Lower lobe of right lung (tissue), 2 donors: ENCODE results near the gene TMEM14C. TPM values are rescaled to one million over a fixed set of nuclear protein-coding genes. Genes with fewer than 3 reads are reported as not detected.

Experiments
- ATAC-seq, 2 donors: fragments of 200-7000 bp; cut with Tn5 transposase; one replicate each; pipeline ENCODE4 v1.9.1; 2020 to 2022; ENCODE audit warnings: mild to moderate bottlenecking in 2 of 2, moderate library complexity in 2 of 2
- DNase-seq: peaks from one replicate; pipeline ENCODE4 v3.0.0-alpha.2; 2020
- H3K27ac ChIP-seq: fragments of 200-600 bp; one replicate; pipeline ENCODE4 v1.8.0; 2022
- H3K27me3 ChIP-seq: fragments of 200-600 bp; one replicate; pipeline ENCODE4 v1.8.0; 2022; ENCODE audit warnings: low read depth
- H3K36me3 ChIP-seq: fragments of 200-600 bp; one replicate; pipeline ENCODE4 v1.8.0; 2022; ENCODE audit warnings: mild to moderate bottlenecking
- H3K4me1 ChIP-seq: fragments of 200-600 bp; one replicate; pipeline ENCODE4 v1.8.0; 2022
- H3K4me3 ChIP-seq: fragments of 200-600 bp; one replicate; pipeline ENCODE4 v1.8.0; 2022; ENCODE audit warnings: mild to moderate bottlenecking
- H3K9me3 ChIP-seq: fragments of 200-600 bp; one replicate; pipeline ENCODE4 v1.8.0; 2022
- CTCF ChIP-seq: fragments of 200-600 bp; IDR thresholded peaks from one replicate; pipeline ENCODE4 v1.8.0; 2022; ENCODE audit warnings: antibody characterized with exemption, mild to moderate bottlenecking
- intact Hi-C: fragments of 100-400 bp; cut with DNase I; formaldehyde crosslinking; loops from one replicate; pipeline ENCODE4 v1.11.0; 2022
- total RNA-seq: library from RNA; stranded (reverse); fragmentation: NEBNext Ultra II Directional; extraction: Animal tissue kit (Norgen Biotek cat#: 25700); gene quantifications from one replicate; pipeline ENCODE4 v1.2.1, GENCODE V29; 2021
- donor health status: DM: no; HTN: yes; CAD: no; lungs with severe emphysema.

The TMEM14C gene
- total RNA-seq, 1 donor from 2014 or later = 81.9 TPM

- H3K9me3 ChIP-seq = no peaks in the 10 kb centered on the region
- H3K4me1 ChIP-seq = no peaks in the 10 kb centered on the region
- no peak for DNase-seq
- H3K27ac ChIP-seq = no peak overlapping the region
- no peak overlapping the region for H3K4me3 ChIP-seq
- H3K27me3 ChIP-seq = no peaks in the 10 kb centered on the region
- H3K36me3 ChIP-seq = no peaks in the 10 kb centered on the region
- intact Hi-C loops = no loop called here
- no peak for TF ChIP-seq CTCF
- ATAC-seq = no peak
These were observed 38.3 kb upstream of the TMEM14C start for GRCh38 chr6:10684618-10685017.

GRCh38 chr6:10685092-10685915 is 37.6 kb upstream of the TMEM14C start:
- Histone ChIP-seq H3K9me3 (no peaks in the 10 kb centered on the region), H3K4me3 (no peak overlapping the region), H3K27ac (no peak overlapping the region), H3K36me3 (no peaks in the 10 kb centered on the region), H3K4me1 (no peaks in the 10 kb centered on the region), H3K27me3 (no peaks in the 10 kb centered on the region)
- no peak for ATAC-seq
- intact Hi-C loops = no loop called here
- no peak for DNase-seq
- no peak for TF ChIP-seq CTCF

GRCh38 chr6:10686901-10687300 is 36.0 kb upstream of the TMEM14C start:
- ATAC-seq (no peak), DNase-seq (no peak)
- intact Hi-C loops = no loop called here
- H3K9me3 ChIP-seq = no peaks in the 10 kb centered on the region
- H3K27me3 ChIP-seq = no peaks in the 10 kb centered on the region
- H3K36me3 ChIP-seq = no peaks in the 10 kb centered on the region
- H3K4me3 ChIP-seq = no peak overlapping the region
- no peaks in the 10 kb centered on the region for H3K4me1 ChIP-seq
- H3K27ac ChIP-seq = no peak overlapping the region
- TF ChIP-seq CTCF = no peak

DNA sequence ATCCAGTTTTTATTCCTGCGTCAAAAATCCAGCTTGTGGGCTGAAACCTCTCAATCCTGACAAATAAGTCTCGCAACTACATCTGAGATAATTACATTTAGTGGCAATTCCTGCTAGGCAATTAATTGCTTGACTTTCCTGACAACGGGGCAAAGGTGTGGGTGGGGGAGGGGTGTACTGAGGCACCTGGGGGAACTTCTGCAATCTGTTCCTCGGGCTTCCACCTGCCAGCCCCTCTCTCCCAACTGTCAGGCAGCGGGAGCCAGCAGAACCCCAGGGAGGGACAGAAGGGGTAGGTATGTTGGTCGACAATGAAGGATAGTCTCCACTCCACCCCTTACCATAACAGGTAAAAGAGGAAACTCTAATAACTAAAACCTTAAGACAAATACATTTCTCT is 35.3 kb upstream of the TMEM14C start:
- no peak for DNase-seq
- Histone ChIP-seq H3K27ac (no peak overlapping the region), H3K4me1 (no peaks in the 10 kb centered on the region), H3K9me3 (no peaks in the 10 kb centered on the region), H3K36me3 (no peaks in the 10 kb centered on the region), H3K4me3 (no peak overlapping the region), H3K27me3 (no peaks in the 10 kb centered on the region)
- TF ChIP-seq CTCF = no peak
- intact Hi-C loops = no loop called here
- no peak for ATAC-seq

GRCh38 chr6:10690651-10691445 is 32.0 kb upstream of the TMEM14C start:
- no peak for DNase-seq
- Histone ChIP-seq H3K27ac (no peak overlapping the region), H3K9me3 (no peaks in the 10 kb centered on the region), H3K36me3 (no peaks in the 10 kb centered on the region), H3K4me1 (peaks cover 19% of the 10 kb centered on the region), H3K27me3 (no peaks in the 10 kb centered on the region), H3K4me3 (no peak overlapping the region)
- no peak for ATAC-seq
- no peak for TF ChIP-seq CTCF
- intact Hi-C loops = no loop called here
